GM23248 (cell line): ENCODE data around the gene FPR3.

Experiments used
- EZH2 ChIP-seq: fragments of 200-600 bp; sonication (generic); IDR thresholded peaks from 2 replicates; pipeline ENCODE4 v1.6.1; 2018; ENCODE audit warnings: antibody characterized with exemption, mild to moderate bottlenecking; ENCODE audit not compliant: insufficient read depth, poor library complexity, severe bottlenecking
- EZH2phosphoT487 ChIP-seq: fragments of 200-600 bp; sonication (generic); IDR thresholded peaks from 2 replicates; pipeline ENCODE4 v1.6.1; 2018; ENCODE audit warnings: antibody characterized with exemption, moderate library complexity, mild to moderate bottlenecking, low read depth; ENCODE audit not compliant: insufficient read depth

DNA sequence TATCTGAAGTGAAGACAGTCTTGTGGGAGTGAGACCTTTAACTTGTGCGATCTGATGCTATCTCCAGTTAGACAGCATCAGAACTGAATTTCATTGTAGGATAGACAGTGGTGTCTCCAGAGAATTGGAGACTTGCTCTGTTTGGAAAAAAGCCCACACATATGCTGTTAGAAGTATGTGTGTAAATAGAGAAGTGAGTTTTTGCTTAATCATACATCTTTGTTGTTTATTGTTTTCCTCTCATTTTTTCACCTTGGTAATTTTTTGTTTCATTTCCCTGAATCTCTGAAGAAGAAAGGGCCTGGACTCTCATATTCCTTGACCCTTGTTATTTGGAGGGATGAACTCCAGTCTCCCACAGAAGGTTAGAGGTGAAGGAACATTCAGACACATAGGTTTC lies 21.8 kb downstream of the FPR3 start:
- TF ChIP-seq EZH2 = no peak
- TF ChIP-seq EZH2phosphoT487 = no peak
